Measurements from ENCODE around the gene GOLGA6L2.
"Not testable (repeated sequence)": the region's sequence is repeated elsewhere in the genome, so short reads cannot be mapped to it uniquely, and the experiment has no call there.

The GOLGA6L2 gene

GRCh38 chr15:23440596-23440995 is 6.4 kb downstream of the GOLGA6L2 start:
- no peak for TF ChIP-seq CTCF (IDR thresholded peaks at IDR 0.05; ENCODE audit: low read depth, low read length)
- DNase-seq (ENCODE audit: low read depth in 2 of 2), result no peak
- no peak overlapping the region for H3K4me3 ChIP-seq (replicated peaks in 1 of 2; ENCODE audit: low read depth in 2 of 2, low read length in 2 of 2)

GRCh38 chr15:23439513-23439912 is 7.5 kb downstream of the GOLGA6L2 start:
- DNase-seq (ENCODE audit: low read depth in 2 of 2), result no peak
- no peak for TF ChIP-seq CTCF (IDR thresholded peaks at IDR 0.05; ENCODE audit: low read depth, low read length)
- H3K4me3 ChIP-seq (replicated peaks in 1 of 2; ENCODE audit: low read depth in 2 of 2, low read length in 2 of 2), result no peak overlapping the region

GRCh38 chr15:23438816-23439466 is 8.1 kb downstream of the GOLGA6L2 start:
- no peak overlapping the region for H3K4me3 ChIP-seq (replicated peaks in 1 of 2; ENCODE audit: low read depth in 2 of 2, low read length in 2 of 2)
- no peak for DNase-seq (ENCODE audit: low read depth in 2 of 2)
- TF ChIP-seq CTCF (IDR thresholded peaks at IDR 0.05; ENCODE audit: low read depth, low read length), result no peak

GRCh38 chr15:23437673-23438072 is 9.4 kb downstream of the GOLGA6L2 start:
- no peak for TF ChIP-seq CTCF (IDR thresholded peaks at IDR 0.05; ENCODE audit: low read depth, low read length)

GRCh38 chr15:23437146-23437545 is 9.9 kb downstream of the GOLGA6L2 start:
- H3K4me3 ChIP-seq (replicated peaks in 1 of 2; ENCODE audit: low read depth in 2 of 2, low read length in 2 of 2), result no peak overlapping the region
- TF ChIP-seq CTCF (IDR thresholded peaks at IDR 0.05; ENCODE audit: low read depth, low read length), result no peak
- DNase-seq (ENCODE audit: low read depth in 2 of 2), result no peak

More at GRCh38 chr15:23437673-23438072, 9.4 kb downstream of the GOLGA6L2 start:
- H3K4me3 ChIP-seq (replicated peaks in 1 of 2; ENCODE audit: low read depth in 2 of 2, low read length in 2 of 2), result no peak overlapping the region
- no peak for DNase-seq (ENCODE audit: low read depth in 2 of 2)

- no peak for TF ChIP-seq CTCF (IDR thresholded peaks at IDR 0.05; ENCODE audit: low read depth, low read length)
- no peak overlapping the region for H3K4me3 ChIP-seq (replicated peaks in 1 of 2; ENCODE audit: low read depth in 2 of 2, low read length in 2 of 2)
- DNase-seq (ENCODE audit: low read depth in 2 of 2), result no peak
These were observed 10.6 kb downstream of the GOLGA6L2 start for GRCh38 chr15:23436421-23436820.

GRCh38 chr15:23434699-23435098 is 12.3 kb downstream of the GOLGA6L2 start:
- DNase-seq (ENCODE audit: low read depth in 2 of 2); H3K4me3 ChIP-seq (replicated peaks in 1 of 2; ENCODE audit: low read depth in 2 of 2, low read length in 2 of 2): not testable (repeated sequence)

- DNase-seq (ENCODE audit: low read depth in 2 of 2); H3K4me3 ChIP-seq (replicated peaks in 1 of 2; ENCODE audit: low read depth in 2 of 2, low read length in 2 of 2): not testable (repeated sequence)
These were observed 21.7 kb downstream of the GOLGA6L2 start for GRCh38 chr15:23425327-23425726.
